Measurements from ENCODE around the gene PSMB9.

The PSMB9 gene

DNA sequence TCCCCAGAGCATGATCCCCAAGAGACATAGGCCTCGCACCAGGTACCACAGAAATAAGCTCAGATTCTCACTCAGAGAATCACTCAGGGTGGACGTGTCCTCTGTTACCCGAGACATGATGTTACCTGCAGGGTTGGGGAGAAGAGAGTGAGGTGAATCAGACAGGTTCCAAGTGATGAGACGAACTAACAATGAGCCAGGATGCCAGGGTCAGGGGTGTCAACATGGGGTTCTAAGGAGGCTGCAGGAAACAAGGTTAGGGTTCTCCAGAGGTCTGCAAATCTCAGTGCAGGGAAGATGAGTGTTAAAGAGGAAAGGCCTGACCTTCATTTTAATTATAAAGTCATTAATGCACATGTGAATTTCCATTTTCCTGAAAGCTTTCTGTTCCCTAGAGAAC, 3.0 kb upstream of the PSMB9 start:
- TF ChIP-seq, protein P1, sequence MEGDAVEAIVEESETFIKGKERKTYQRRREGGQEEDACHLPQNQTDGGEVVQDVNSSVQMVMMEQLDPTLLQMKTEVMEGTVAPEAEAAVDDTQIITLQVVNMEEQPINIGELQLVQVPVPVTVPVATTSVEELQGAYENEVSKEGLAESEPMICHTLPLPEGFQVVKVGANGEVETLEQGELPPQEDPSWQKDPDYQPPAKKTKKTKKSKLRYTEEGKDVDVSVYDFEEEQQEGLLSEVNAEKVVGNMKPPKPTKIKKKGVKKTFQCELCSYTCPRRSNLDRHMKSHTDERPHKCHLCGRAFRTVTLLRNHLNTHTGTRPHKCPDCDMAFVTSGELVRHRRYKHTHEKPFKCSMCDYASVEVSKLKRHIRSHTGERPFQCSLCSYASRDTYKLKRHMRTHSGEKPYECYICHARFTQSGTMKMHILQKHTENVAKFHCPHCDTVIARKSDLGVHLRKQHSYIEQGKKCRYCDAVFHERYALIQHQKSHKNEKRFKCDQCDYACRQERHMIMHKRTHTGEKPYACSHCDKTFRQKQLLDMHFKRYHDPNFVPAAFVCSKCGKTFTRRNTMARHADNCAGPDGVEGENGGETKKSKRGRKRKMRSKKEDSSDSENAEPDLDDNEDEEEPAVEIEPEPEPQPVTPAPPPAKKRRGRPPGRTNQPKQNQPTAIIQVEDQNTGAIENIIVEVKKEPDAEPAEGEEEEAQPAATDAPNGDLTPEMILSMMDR (conservative IDR thresholded peaks at IDR 0.05; ENCODE audit: control insufficient read depth, insufficient read depth, low read depth, low read length), result no peak
- DNase-seq (ENCODE audit: low read depth), result no peak
- no peak overlapping the region for H3K4me3 ChIP-seq (ENCODE audit: control insufficient read depth, low read depth, low read length)

DNA sequence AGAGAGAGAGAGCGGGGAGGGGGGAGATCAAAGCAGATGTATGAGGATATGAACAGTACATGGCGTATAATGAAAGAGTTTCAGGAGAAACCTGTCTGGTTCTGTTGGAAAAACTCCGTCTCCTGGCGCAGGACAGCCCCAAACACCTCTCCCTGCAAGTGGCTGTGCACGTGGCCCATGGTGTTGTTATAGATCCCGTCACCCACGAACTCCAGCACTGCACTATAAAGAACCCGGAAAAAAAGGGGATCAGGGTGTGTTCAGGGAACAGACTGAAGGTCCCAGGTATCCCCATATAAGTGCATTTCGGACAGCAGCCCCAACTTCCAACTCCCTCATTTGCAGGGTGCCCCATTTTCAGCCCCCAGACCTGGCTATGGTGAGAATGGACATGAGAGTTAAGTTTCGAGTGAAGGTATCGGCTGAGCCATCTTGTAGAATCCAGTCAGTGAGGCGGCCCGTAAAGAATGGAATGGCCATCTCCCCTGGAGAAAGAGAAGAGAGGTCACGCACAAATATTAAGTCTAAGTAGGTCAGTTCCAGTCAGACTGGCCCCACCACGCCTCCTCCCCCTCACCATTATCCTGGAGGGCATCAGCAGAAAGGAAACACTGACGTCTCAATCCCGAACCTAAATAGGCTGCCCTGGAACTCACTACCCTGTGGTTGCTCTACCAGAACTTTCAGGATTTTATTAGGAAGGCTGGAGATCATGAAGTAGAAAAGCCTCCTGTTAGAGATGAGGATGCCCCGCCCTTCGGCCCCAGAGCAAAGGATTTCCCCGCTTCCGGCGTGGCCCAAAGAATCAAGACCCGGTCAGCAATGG, 1.8 kb upstream of the PSMB9 start:
- TF ChIP-seq, protein P1 (conservative IDR thresholded peaks at IDR 0.05; ENCODE audit: control insufficient read depth, insufficient read depth, low read depth, low read length), result no peak
- no peak for DNase-seq (ENCODE audit: low read depth)
- H3K4me3 ChIP-seq (ENCODE audit: control insufficient read depth, low read depth, low read length), result peak overlapping the region; percentile 85

DNA sequence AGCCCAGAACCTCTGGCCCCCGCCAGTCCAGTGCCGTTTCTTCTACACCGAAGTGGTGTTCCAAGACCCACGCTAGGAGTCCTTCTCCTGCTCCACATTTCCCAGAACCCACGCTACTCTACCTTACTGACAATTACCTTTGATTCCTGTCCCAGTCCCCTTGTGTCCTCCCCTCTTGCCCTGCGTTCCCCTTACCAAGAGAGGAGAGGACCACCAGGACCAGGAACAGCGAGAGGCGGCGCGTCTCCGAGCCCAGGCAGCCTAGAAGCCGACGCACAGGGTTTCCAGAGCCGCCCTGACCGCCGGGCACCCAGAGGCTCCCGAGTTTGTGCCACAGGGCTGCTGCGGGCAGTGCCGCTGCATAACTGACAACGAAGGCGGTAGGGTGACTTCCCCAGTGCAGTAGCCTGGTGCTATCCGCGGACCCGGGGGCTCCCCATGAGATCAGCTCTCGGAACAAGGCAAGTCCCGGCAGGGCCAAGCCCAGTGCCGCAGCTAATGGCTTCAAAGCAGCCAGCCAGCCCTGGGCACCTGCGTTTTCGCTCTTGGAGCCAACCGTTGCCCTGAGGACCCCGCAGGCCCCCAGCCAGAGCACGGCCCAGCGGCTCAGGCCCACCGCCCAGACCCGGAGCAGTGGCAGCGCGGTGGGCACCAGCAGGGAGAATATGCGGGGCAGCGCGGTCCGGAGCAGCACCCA, 1.0 kb upstream of the PSMB9 start:
- peak; percentile 21 for DNase-seq (ENCODE audit: low read depth)
- TF ChIP-seq, protein P1 (conservative IDR thresholded peaks at IDR 0.05; ENCODE audit: control insufficient read depth, insufficient read depth, low read depth, low read length), result no peak
- peak overlapping the region; percentile 85 for H3K4me3 ChIP-seq (ENCODE audit: control insufficient read depth, low read depth, low read length)

DNA sequence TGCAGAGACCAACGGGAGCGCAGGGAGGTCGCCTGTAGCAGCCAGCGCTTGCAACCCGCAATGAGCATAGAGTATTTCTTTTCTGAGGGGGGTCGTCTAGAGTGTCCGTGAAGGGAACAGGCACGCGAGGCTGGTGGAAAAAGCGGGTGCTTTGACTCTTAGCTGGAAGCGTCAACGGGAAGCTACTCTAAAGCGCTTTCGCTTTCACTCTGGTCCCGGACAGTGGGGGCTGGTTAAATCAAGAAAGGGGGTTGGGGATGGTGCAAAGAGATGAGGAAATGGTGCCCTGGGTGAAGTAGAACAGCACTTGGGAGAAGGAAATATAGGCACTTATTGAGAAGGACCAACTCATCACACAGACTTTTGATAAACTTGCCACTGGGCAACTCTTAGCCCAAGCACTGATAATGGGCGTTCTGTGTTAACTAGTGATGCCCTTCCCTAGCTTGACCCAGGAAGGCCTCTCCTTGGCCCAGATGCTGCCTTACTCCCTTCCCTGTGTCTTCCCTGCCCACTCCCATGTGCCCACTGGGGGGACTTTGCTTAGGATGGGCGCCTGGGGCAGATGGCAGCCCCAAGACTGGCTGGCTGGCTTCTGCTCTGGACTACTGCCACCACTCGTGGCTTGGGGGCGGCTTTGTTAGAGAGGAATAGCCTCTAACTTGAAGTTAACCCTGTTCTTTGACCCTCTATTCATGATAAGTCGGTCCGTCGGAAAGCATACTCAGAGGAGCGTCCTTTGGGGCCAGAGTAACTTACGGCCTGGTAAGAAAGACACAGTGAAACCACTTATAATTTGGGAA, 585 bp downstream of the PSMB9 start:
- DNase-seq (ENCODE audit: low read depth), result peak; percentile 37
- TF ChIP-seq, protein P1 (conservative IDR thresholded peaks at IDR 0.05; ENCODE audit: control insufficient read depth, insufficient read depth, low read depth, low read length), result no peak

DNA sequence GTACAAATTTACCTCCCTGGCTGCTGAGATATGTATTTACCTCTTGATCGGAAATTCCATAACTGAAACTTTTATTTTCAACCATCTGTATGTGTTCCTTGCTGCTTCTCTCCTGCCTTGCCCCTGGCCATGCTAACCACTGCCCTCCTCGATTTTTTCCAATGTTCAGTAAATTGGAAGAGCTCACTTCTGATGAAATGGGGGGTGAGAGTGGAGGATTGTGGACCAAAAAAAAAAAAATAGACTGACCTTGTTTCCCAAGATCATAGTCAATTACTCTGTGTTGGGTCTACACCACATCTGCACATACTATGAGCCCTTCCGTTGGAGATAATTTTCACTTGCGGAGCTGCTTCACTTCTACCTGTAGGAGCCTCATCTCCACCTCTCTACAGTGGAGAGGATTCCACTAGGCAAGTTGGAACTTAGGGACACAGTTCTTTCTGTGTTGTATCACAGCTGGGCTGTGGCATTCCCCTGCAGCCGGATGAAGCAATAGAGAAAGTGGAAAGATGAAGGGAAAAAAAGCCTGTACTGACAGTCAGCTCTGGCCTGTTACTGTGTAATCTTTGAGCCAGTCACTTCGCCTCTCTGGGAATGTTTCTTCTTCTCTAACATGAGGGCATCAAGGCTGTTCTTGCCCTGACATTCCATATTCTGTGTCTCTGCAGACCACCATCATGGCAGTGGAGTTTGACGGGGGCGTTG, 1.6 kb downstream of the PSMB9 start:
- TF ChIP-seq, protein P1 (conservative IDR thresholded peaks at IDR 0.05; ENCODE audit: control insufficient read depth, insufficient read depth, low read depth, low read length), result no peak
- no peak for DNase-seq (ENCODE audit: low read depth)
- no peak overlapping the region for H3K4me3 ChIP-seq (ENCODE audit: control insufficient read depth, low read depth, low read length)

More for the DNA sequence above, 585 bp downstream of the PSMB9 start:
- H3K4me3 ChIP-seq (ENCODE audit: control insufficient read depth, low read depth, low read length), result peak overlapping the region; percentile 85
